ENCODE data around the gene KIF19.

Gene KIF19

GRCh38 chr17:74329378-74329777 is 3.4 kb downstream of the KIF19 start:
- Histone ChIP-seq H3K9ac (ENCODE audit: low read length) (no peak overlapping the region), H3K9me3 (ENCODE audit: control insufficient read depth, low read length) (peaks cover 6% of the 10 kb centered on the region), H3K27me3 (replicated peaks; ENCODE audit: control insufficient read depth, insufficient read depth, low read length) (peaks cover 66% of the 10 kb centered on the region), H3K4me1 (ENCODE audit: control insufficient read depth, insufficient read depth, low read length) (peaks cover 8% of the 10 kb centered on the region), H3K4me3 (ENCODE audit: low read length) (no peak overlapping the region), H3K36me3 (ENCODE audit: control insufficient read depth, insufficient read depth, low read length, severe bottlenecking) (no peaks in the 10 kb centered on the region)
- no peak for DNase-seq (ENCODE audit: low read depth)

GRCh38 chr17:74330446-74330845 is 4.4 kb downstream of the KIF19 start:
- Histone ChIP-seq H3K9me3 (ENCODE audit: control insufficient read depth, low read length) (peaks cover 17% of the 10 kb centered on the region), H3K4me3 (ENCODE audit: low read length) (no peak overlapping the region), H3K36me3 (ENCODE audit: control insufficient read depth, insufficient read depth, low read length, severe bottlenecking) (no peaks in the 10 kb centered on the region), H3K4me1 (ENCODE audit: control insufficient read depth, insufficient read depth, low read length) (peaks cover 4% of the 10 kb centered on the region), H3K27me3 (replicated peaks; ENCODE audit: control insufficient read depth, insufficient read depth, low read length) (peaks cover 64% of the 10 kb centered on the region), H3K9ac (ENCODE audit: low read length) (no peak overlapping the region)
- DNase-seq (ENCODE audit: low read depth), result no peak

GRCh38 chr17:74332017-74332650 is 6.1 kb downstream of the KIF19 start:
- Histone ChIP-seq H3K9me3 (ENCODE audit: control insufficient read depth, low read length) (peaks cover 18% of the 10 kb centered on the region), H3K27me3 (replicated peaks; ENCODE audit: control insufficient read depth, insufficient read depth, low read length) (peaks cover 58% of the 10 kb centered on the region), H3K4me3 (ENCODE audit: low read length) (no peak overlapping the region), H3K4me1 (ENCODE audit: control insufficient read depth, insufficient read depth, low read length) (no peaks in the 10 kb centered on the region), H3K36me3 (ENCODE audit: control insufficient read depth, insufficient read depth, low read length, severe bottlenecking) (no peaks in the 10 kb centered on the region), H3K9ac (ENCODE audit: low read length) (no peak overlapping the region)
- no peak for DNase-seq (ENCODE audit: low read depth)

GRCh38 chr17:74332763-74333283 is 6.8 kb downstream of the KIF19 start:
- Histone ChIP-seq H3K9ac (ENCODE audit: low read length) (no peak overlapping the region), H3K4me3 (ENCODE audit: low read length) (no peak overlapping the region), H3K27me3 (replicated peaks; ENCODE audit: control insufficient read depth, insufficient read depth, low read length) (peaks cover 58% of the 10 kb centered on the region), H3K36me3 (ENCODE audit: control insufficient read depth, insufficient read depth, low read length, severe bottlenecking) (no peaks in the 10 kb centered on the region), H3K9me3 (ENCODE audit: control insufficient read depth, low read length) (peaks cover 18% of the 10 kb centered on the region), H3K4me1 (ENCODE audit: control insufficient read depth, insufficient read depth, low read length) (no peaks in the 10 kb centered on the region)
- DNase-seq (ENCODE audit: low read depth), result no peak

- Histone ChIP-seq H3K27me3 (replicated peaks; ENCODE audit: control insufficient read depth, insufficient read depth, low read length) (peaks cover 57% of the 10 kb centered on the region), H3K4me1 (ENCODE audit: control insufficient read depth, insufficient read depth, low read length) (no peaks in the 10 kb centered on the region)
- DNase-seq (ENCODE audit: low read depth), result no peak
These were observed 8.5 kb downstream of the KIF19 start for GRCh38 chr17:74334393-74335039.

GRCh38 chr17:74335529-74336062 is 9.6 kb downstream of the KIF19 start:
- no peaks in the 10 kb centered on the region for H3K36me3 ChIP-seq (ENCODE audit: control insufficient read depth, insufficient read depth, low read length, severe bottlenecking)
- no peaks in the 10 kb centered on the region for H3K4me1 ChIP-seq (ENCODE audit: control insufficient read depth, insufficient read depth, low read length)
- H3K9ac ChIP-seq (ENCODE audit: low read length), result no peak overlapping the region
- H3K27me3 ChIP-seq (replicated peaks; ENCODE audit: control insufficient read depth, insufficient read depth, low read length), result peaks cover 57% of the 10 kb centered on the region
- H3K4me3 ChIP-seq (ENCODE audit: low read length), result no peak overlapping the region
- DNase-seq (ENCODE audit: low read depth), result no peak
- peaks cover 18% of the 10 kb centered on the region for H3K9me3 ChIP-seq (ENCODE audit: control insufficient read depth, low read length)

More at GRCh38 chr17:74334393-74335039, 8.5 kb downstream of the KIF19 start:
- Histone ChIP-seq H3K9me3 (ENCODE audit: control insufficient read depth, low read length) (peaks cover 18% of the 10 kb centered on the region), H3K4me3 (ENCODE audit: low read length) (no peak overlapping the region), H3K9ac (ENCODE audit: low read length) (no peak overlapping the region), H3K36me3 (ENCODE audit: control insufficient read depth, insufficient read depth, low read length, severe bottlenecking) (no peaks in the 10 kb centered on the region)

GRCh38 chr17:74336307-74336706 is 10.3 kb downstream of the KIF19 start:
- peaks cover 18% of the 10 kb centered on the region for H3K9me3 ChIP-seq (ENCODE audit: control insufficient read depth, low read length)
- H3K36me3 ChIP-seq (ENCODE audit: control insufficient read depth, insufficient read depth, low read length, severe bottlenecking), result no peaks in the 10 kb centered on the region
- H3K4me3 ChIP-seq (ENCODE audit: low read length), result no peak overlapping the region
- H3K9ac ChIP-seq (ENCODE audit: low read length), result no peak overlapping the region
- no peaks in the 10 kb centered on the region for H3K4me1 ChIP-seq (ENCODE audit: control insufficient read depth, insufficient read depth, low read length)
- H3K27me3 ChIP-seq (replicated peaks; ENCODE audit: control insufficient read depth, insufficient read depth, low read length), result peaks cover 55% of the 10 kb centered on the region
- no peak for DNase-seq (ENCODE audit: low read depth)

GRCh38 chr17:74337834-74338500 is 11.9 kb downstream of the KIF19 start:
- DNase-seq (ENCODE audit: low read depth), result no peak
- Histone ChIP-seq H3K4me1 (ENCODE audit: control insufficient read depth, insufficient read depth, low read length) (no peaks in the 10 kb centered on the region), H3K9ac (ENCODE audit: low read length) (no peak overlapping the region), H3K9me3 (ENCODE audit: control insufficient read depth, low read length) (peaks cover 18% of the 10 kb centered on the region), H3K36me3 (ENCODE audit: control insufficient read depth, insufficient read depth, low read length, severe bottlenecking) (no peaks in the 10 kb centered on the region), H3K27me3 (replicated peaks; ENCODE audit: control insufficient read depth, insufficient read depth, low read length) (peaks cover 47% of the 10 kb centered on the region), H3K4me3 (ENCODE audit: low read length) (no peak overlapping the region)

GRCh38 chr17:74339537-74340195 is 13.6 kb downstream of the KIF19 start:
- DNase-seq (ENCODE audit: low read depth), result no peak
- Histone ChIP-seq H3K4me3 (ENCODE audit: low read length) (no peak overlapping the region), H3K27me3 (replicated peaks; ENCODE audit: control insufficient read depth, insufficient read depth, low read length) (peaks cover 54% of the 10 kb centered on the region), H3K36me3 (ENCODE audit: control insufficient read depth, insufficient read depth, low read length, severe bottlenecking) (no peaks in the 10 kb centered on the region), H3K9me3 (ENCODE audit: control insufficient read depth, low read length) (peaks cover 9% of the 10 kb centered on the region), H3K4me1 (ENCODE audit: control insufficient read depth, insufficient read depth, low read length) (no peaks in the 10 kb centered on the region), H3K9ac (ENCODE audit: low read length) (no peak overlapping the region)

- peaks cover 52% of the 10 kb centered on the region for H3K27me3 ChIP-seq (replicated peaks; ENCODE audit: control insufficient read depth, insufficient read depth, low read length)
- peaks cover under 1% of the 10 kb centered on the region for H3K9me3 ChIP-seq (ENCODE audit: control insufficient read depth, low read length)
- no peaks in the 10 kb centered on the region for H3K36me3 ChIP-seq (ENCODE audit: control insufficient read depth, insufficient read depth, low read length, severe bottlenecking)
- H3K4me1 ChIP-seq (ENCODE audit: control insufficient read depth, insufficient read depth, low read length), result no peaks in the 10 kb centered on the region
- no peak overlapping the region for H3K9ac ChIP-seq (ENCODE audit: low read length)
- no peak overlapping the region for H3K4me3 ChIP-seq (ENCODE audit: low read length)
- no peak for DNase-seq (ENCODE audit: low read depth)
These were observed 14.5 kb downstream of the KIF19 start for GRCh38 chr17:74340470-74341023.
